GM06990 (cell line): ENCODE results near the gene KRAS.

Experiments used
- DNase-seq: peaks from one replicate; pipeline ENCODE4 v3.0.0-alpha.2; 2011; ENCODE audit not compliant: insufficient read length; ENCODE audit errors: extremely low read depth
- H3K27me3 ChIP-seq: replicated peaks from 2 replicates; pipeline ENCODE4 v1.6.0; 2011; ENCODE audit warnings: low read length; ENCODE audit not compliant: control insufficient read depth, insufficient read depth
- H3K36me3 ChIP-seq: 2 replicates; pipeline ENCODE4 v1.5.1; 2011; ENCODE audit warnings: low read length; ENCODE audit not compliant: control insufficient read depth, insufficient read depth
- H3K4me3 ChIP-seq: replicated peaks from 2 replicates; pipeline ENCODE4 v1.5.1; 2011; ENCODE audit warnings: low read depth, mild to moderate bottlenecking, control low read depth, low read length
- TF ChIP-seq, protein P1 (sequence below): IDR thresholded peaks from 2 replicates; pipeline ENCODE4 v1.5.1; 2011; ENCODE audit warnings: low read length, control low read depth, mild to moderate bottlenecking, inconsistent platforms; ENCODE audit not compliant: insufficient read depth, poor library complexity, severe bottlenecking

Gene KRAS

DNA sequence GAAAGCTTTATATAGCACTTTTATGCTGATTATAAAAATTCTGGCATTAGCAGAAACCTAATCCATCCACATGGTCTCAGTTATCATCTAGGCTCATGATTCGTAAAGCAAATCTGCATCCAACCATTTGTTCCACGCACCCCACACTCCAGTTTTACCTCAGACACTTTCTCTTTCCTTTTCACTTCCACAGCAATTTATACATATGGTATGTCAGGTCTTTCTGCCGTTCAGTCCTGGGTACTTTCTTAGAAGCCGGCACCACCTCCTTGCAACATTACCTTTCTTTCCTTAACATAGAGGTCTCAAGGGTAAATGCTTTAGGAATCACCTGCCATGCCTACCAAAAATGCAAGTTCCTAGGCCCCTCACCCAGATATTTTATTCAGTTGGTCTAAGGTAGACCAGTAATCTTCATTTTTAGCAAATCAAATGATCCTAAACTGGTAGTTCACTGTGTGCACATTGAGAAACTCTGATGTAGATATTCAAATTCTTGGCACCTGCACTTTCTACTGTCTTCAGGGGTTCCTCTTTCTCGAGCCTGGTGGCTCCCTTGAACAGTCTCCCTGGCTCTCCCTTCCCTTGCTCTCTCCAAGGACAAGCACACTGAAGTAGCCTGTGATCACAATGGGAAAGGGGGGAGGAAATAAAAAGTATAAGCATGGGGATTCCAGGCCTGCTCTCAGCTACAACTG is 2.8 kb upstream of the KRAS start:
- Histone ChIP-seq H3K36me3 (no peaks in the 10 kb centered on the region), H3K4me3 (no peak overlapping the region), H3K27me3 (no peaks in the 10 kb centered on the region)
- DNase-seq: no peak
- TF ChIP-seq, protein P1, sequence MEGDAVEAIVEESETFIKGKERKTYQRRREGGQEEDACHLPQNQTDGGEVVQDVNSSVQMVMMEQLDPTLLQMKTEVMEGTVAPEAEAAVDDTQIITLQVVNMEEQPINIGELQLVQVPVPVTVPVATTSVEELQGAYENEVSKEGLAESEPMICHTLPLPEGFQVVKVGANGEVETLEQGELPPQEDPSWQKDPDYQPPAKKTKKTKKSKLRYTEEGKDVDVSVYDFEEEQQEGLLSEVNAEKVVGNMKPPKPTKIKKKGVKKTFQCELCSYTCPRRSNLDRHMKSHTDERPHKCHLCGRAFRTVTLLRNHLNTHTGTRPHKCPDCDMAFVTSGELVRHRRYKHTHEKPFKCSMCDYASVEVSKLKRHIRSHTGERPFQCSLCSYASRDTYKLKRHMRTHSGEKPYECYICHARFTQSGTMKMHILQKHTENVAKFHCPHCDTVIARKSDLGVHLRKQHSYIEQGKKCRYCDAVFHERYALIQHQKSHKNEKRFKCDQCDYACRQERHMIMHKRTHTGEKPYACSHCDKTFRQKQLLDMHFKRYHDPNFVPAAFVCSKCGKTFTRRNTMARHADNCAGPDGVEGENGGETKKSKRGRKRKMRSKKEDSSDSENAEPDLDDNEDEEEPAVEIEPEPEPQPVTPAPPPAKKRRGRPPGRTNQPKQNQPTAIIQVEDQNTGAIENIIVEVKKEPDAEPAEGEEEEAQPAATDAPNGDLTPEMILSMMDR: no peak

DNA sequence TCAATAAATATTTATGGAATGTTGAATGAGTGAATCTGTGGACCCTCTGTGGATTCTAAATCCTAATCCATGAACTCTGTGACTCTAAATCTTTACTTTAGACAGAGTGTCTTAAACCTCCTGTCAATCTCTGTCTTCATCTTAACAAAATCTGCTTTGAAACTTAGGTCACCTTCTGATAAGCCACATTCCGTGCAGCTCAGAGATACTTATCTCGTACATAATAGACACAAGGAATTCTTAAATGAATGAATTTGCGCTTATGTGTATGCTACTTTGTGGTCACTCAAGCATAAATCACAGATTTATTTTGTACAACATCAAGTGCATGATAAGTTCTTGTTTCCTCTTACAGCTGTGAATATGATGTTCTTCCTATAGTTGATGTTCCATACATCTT is 2.2 kb upstream of the KRAS start:
- TF ChIP-seq, protein P1: no peak
- H3K36me3 ChIP-seq: no peaks in the 10 kb centered on the region
- H3K4me3 ChIP-seq: no peak overlapping the region

DNA sequence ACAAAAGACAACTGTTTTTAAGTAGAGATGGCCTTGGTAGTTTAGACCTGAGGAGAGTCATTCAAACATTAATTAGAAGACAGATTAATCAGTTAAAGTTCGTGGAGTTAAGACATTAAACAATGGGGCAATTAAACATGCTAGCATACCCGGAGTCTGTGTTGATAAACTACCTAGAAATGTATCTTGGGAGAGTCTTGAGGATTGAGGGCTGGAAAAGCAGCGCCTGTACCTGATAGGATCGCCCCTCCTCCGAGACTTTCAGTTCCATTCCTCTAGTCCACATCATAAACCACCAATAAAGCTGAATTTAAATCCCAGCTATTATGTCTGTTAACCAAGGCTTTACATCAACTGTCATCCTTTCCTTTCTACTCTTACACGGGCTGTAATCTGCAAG is 1.0 kb upstream of the KRAS start:
- TF ChIP-seq, protein P1: no peak
- no peak for DNase-seq
- H3K4me3 ChIP-seq: no peak overlapping the region
- H3K36me3 ChIP-seq: no peaks in the 10 kb centered on the region
- H3K27me3 ChIP-seq: no peaks in the 10 kb centered on the region

More for the DNA sequence above, 2.2 kb upstream of the KRAS start:
- no peaks in the 10 kb centered on the region for H3K27me3 ChIP-seq
- no peak for DNase-seq

DNA sequence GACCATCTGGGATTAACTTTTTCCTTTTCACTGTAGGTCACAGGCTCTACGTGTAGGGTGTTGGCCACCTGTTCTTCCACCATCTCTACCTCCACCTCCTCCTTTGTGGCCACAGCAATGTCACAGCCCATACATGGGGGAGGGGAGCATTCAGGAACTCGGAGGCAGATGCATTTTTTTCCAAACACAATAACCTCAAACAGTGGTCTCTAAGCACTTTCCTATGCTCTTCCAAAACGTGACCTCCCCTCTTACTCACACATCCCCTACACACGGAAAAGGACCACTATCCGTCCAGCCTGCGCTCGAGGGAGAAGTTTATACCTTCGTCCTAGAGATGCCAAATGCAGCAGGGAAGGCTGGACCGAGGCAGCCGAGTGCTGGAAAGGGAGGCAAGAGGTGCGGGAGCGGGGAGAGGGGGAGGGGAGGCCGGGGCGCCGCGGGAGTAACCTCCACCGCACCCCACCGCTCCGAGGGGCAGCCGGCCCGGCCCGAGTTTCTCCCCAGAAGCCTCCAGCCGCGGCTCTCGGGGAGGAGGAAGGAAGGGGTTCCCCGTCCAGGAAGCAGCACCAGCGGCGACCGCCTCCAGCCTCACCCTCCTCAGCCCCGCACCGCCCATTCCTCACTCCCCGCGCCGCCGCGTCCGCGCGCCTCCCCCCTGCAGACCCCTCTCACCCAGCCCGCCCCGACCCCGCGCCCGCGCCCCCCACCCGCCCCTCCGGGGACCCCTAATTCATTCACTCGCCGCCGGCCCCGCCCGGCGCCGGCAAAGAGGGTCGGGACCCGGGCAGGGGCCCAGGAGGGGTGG is 594 bp downstream of the KRAS start:
- peak; percentile 50 for DNase-seq
- TF ChIP-seq, protein P1: no peak
- no peaks in the 10 kb centered on the region for H3K27me3 ChIP-seq
- no peaks in the 10 kb centered on the region for H3K36me3 ChIP-seq
- H3K4me3 ChIP-seq: peak overlapping the region; percentile 93

DNA sequence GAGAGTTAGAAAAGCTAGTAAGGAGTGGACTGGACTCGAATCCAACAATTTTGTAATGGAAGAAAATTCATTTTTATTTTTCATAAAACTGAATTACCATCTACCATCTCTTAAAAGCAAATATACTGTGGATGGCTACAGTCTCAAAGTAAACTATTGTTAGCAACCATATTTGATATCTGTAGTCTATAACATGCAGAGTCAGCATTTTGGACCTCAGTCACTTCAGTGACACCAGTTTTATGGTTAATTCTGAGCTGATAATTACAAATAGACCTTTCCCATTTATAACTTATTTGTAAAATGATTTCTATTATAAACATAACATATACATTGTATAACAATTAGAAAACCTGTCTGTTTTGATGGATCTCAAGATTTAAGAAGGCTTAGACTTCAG is 2.0 kb downstream of the KRAS start:
- TF ChIP-seq, protein P1: no peak
- DNase-seq: no peak
- no peaks in the 10 kb centered on the region for H3K27me3 ChIP-seq
- no peak overlapping the region for H3K4me3 ChIP-seq
- no peaks in the 10 kb centered on the region for H3K36me3 ChIP-seq
